ENCODE measurements around the gene GDF11. TPM values are rescaled to one million over a fixed set of nuclear protein-coding genes. Genes with fewer than 3 reads are reported as not detected.

GDF11 gene
- total RNA-seq, 2 experiments from 2014 or later = 4.4 to 6.6 TPM

- intact Hi-C loops (cut with DNase I, micrococcal nuclease) = no loop called here
- H3K9me3 ChIP-seq (ENCODE audit: control insufficient read depth in 1 of 2, insufficient read depth in 1 of 2, low read length in 2 of 2) = no peaks in the 10 kb centered on the region
- CTCF ChIA-PET = interaction anchor here (1.1 kb wide), 1 partner anchor 30 kb away, joined by 3 read pairs; no protein-coding TSS in a partner anchor
- POLR2A ChIA-PET = interaction anchor here (0.9 to 1.2 kb wide), 3 partner anchors 9 to 122 kb away, joined by 3 to 6 read pairs (median 4); partner anchors contain the start of genes BLOC1S1, CD63 and DNAJC14
- H3K9me3 Mint-ChIP-seq = no peaks in the 10 kb centered on the region
- no peaks in the 10 kb centered on the region for H3K36me3 Mint-ChIP-seq (ENCODE audit: low read depth)
- TF ChIP-seq CTCF (IDR thresholded peaks at IDR 0.05) = no peak
- H3K4me3 ChIP-seq (ENCODE audit: low read length) = peak overlapping the region; percentile 53
- H3K27ac Mint-ChIP-seq = no peak overlapping the region
- peak overlapping the region; percentile 81 for H3K4me3 Mint-ChIP-seq
- H3K36me3 ChIP-seq (ENCODE audit: insufficient read depth, low read length) = no peaks in the 10 kb centered on the region
- H3K27me3 ChIP-seq (ENCODE audit: control insufficient read depth in 1 of 2, insufficient read depth in 2 of 2, low read length in 2 of 2) = peaks cover 7 to 21% of the 10 kb centered on the region in 2 experiments
- H3K27me3 Mint-ChIP-seq = peaks cover 39% of the 10 kb centered on the region
- DNase-seq (peak in 3 of 14 experiments; percentile 21 to 42 (median 30)), ATAC-seq (ENCODE audit: poor library complexity) (peak; percentile 12)
- H3K4me1 Mint-ChIP-seq (ENCODE audit: low read depth) = peaks cover 21% of the 10 kb centered on the region
- peaks cover 18% of the 10 kb centered on the region for H3K4me1 ChIP-seq (ENCODE audit: insufficient read depth, low read length)
- no peak overlapping the region for H3K27ac ChIP-seq (ENCODE audit: low read depth in 1 of 2, low read length in 2 of 2)
These were observed 35.7 kb upstream of the GDF11 start for GRCh38 chr12:55707219-55707671.

DNA sequence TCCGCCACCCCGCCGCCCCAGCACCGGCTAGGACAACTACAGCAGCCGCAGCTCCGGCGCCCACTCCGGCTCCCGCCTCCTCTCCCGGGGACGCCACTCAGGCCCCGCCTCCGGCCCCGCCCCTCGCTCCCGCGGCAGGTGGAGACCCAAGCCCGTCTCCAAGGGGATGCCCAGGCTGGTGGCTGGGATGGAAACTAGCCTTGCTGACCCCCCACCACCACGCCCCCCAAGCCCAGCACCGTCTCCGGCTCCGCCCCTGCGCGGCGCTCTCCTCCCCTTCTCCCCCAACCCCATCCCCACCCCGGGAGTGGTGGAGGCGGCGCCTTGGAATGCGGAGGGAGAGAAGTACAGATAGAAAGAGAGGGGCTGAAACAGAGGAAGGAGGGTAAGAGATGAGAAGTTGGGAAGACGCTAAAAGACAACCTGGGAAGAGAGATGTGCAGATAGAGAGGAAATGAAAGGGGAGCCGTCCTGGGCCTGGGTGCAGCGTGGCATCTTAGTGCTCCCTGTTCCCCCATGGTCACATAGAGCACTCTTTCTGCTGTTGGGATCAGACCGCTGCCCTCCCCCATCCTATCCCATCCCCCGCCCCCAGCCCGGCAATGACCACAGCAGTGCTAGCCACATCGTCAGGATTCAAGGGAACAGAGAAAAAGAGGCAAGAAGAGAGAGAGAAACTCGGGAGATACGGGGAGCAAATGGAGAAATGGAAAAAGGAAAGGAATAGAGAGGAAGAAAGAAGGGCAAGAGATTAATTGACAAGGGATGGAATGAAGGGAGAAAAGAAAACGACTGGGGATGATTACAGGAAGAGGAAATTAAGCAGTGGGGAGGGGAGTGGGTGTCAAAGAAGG is 34.9 kb upstream of the GDF11 start, which contains the start of gene ITGA7:
Gene ITGA7 (minus strand): TSS at position 64 of the 854 bp plus-strand sequence. CDS start 222 bp downstream, outside the sequence.
- TF ChIP-seq CTCF (IDR thresholded peaks at IDR 0.05) = no peak
- no peak within 1 kb of the TSS for H3K27ac ChIP-seq (ENCODE audit: low read depth in 1 of 2, low read length in 2 of 2)

GRCh38 chr12:55708695-55709233 is 34.2 kb upstream of the GDF11 start:
- no peak overlapping the region for H3K27ac ChIP-seq (ENCODE audit: low read depth in 1 of 2, low read length in 2 of 2)
- no peak for ATAC-seq (ENCODE audit: poor library complexity)
- H3K4me3 ChIP-seq (ENCODE audit: low read length) = peak overlapping the region; percentile 53
- POLR2A ChIA-PET = no interaction called here
- H3K27me3 ChIP-seq (ENCODE audit: control insufficient read depth in 1 of 2, insufficient read depth in 2 of 2, low read length in 2 of 2) = peaks cover 7 to 21% of the 10 kb centered on the region in 2 experiments
- TF ChIP-seq CTCF (IDR thresholded peaks at IDR 0.05) = no peak
- H3K4me1 Mint-ChIP-seq (ENCODE audit: low read depth) = peaks cover 21% of the 10 kb centered on the region
- peaks cover 39% of the 10 kb centered on the region for H3K27me3 Mint-ChIP-seq
- CTCF ChIA-PET = no interaction called here
- H3K9me3 ChIP-seq (ENCODE audit: control insufficient read depth in 1 of 2, insufficient read depth in 1 of 2, low read length in 2 of 2) = no peaks in the 10 kb centered on the region
- no peaks in the 10 kb centered on the region for H3K36me3 ChIP-seq (ENCODE audit: insufficient read depth, low read length)
- no peaks in the 10 kb centered on the region for H3K36me3 Mint-ChIP-seq (ENCODE audit: low read depth)
- DNase-seq = no peak
- H3K4me3 Mint-ChIP-seq = peak overlapping the region; percentile 85
- peaks cover 18% of the 10 kb centered on the region for H3K4me1 ChIP-seq (ENCODE audit: insufficient read depth, low read length)
- no peaks in the 10 kb centered on the region for H3K9me3 Mint-ChIP-seq
- no peak overlapping the region for H3K27ac Mint-ChIP-seq
- intact Hi-C loops (cut with DNase I, micrococcal nuclease) = no loop called here

More for the DNA sequence above, 34.9 kb upstream of the GDF11 start, which contains the start of gene ITGA7:
- intact Hi-C loops (cut with DNase I, micrococcal nuclease) = no loop called here
- H3K9me3 Mint-ChIP-seq = no peaks in the 10 kb centered on the region
- H3K4me1 ChIP-seq (ENCODE audit: insufficient read depth, low read length) = peaks cover 18% of the 10 kb centered on the region
- peak within 1 kb of the TSS; percentile 53 for H3K4me3 ChIP-seq (ENCODE audit: low read length)
- CTCF ChIA-PET = interaction anchor here (1.1 kb wide), 1 partner anchor 29 kb away, joined by 3 read pairs; no protein-coding TSS in a partner anchor
- no peaks in the 10 kb centered on the region for H3K36me3 Mint-ChIP-seq (ENCODE audit: low read depth)
- peaks cover 7 to 21% of the 10 kb centered on the region in 2 experiments for H3K27me3 ChIP-seq (ENCODE audit: control insufficient read depth in 1 of 2, insufficient read depth in 2 of 2, low read length in 2 of 2)
- H3K4me1 Mint-ChIP-seq (ENCODE audit: low read depth) = peaks cover 21% of the 10 kb centered on the region
- H3K36me3 ChIP-seq (ENCODE audit: insufficient read depth, low read length) = no peaks in the 10 kb centered on the region
- peaks cover 39% of the 10 kb centered on the region for H3K27me3 Mint-ChIP-seq
- peak within 1 kb of the TSS; percentile 85 for H3K4me3 Mint-ChIP-seq
- DNase-seq (peak; percentile 17 to 81 (median 54)), ATAC-seq (ENCODE audit: poor library complexity) (peak; percentile 73)
- POLR2A ChIA-PET = interaction anchor here (1.2 kb wide), 1 partner anchor 8 kb away, joined by 6 read pairs; the partner anchor contains the start of gene BLOC1S1
- no peak within 1 kb of the TSS for H3K27ac Mint-ChIP-seq
- H3K9me3 ChIP-seq (ENCODE audit: control insufficient read depth in 1 of 2, insufficient read depth in 1 of 2, low read length in 2 of 2) = no peaks in the 10 kb centered on the region

All from CD4-positive, alpha-beta T cell (primary cell).